ENCODE data around the gene QRSL1. TPM values are rescaled to one million over a fixed set of nuclear protein-coding genes. Genes with fewer than 3 reads are reported as not detected.
"Not testable (repeated sequence)": the region's sequence is repeated elsewhere in the genome, so short reads cannot be mapped to it uniquely, and the experiment has no call there.

Gene QRSL1
- total RNA-seq = 10 to 100 TPM in 1 of 3 donors, 1 to 10 TPM in 2; 7.4 to 17.1 (median 9.2) TPM

- Histone ChIP-seq H3K4me3 (peak within 1 kb of the TSS; percentile 63 to 83 (median 79)), H3K4me1 (peaks cover 0 to 7% of the 10 kb centered on the region in 2 donors), H3K27me3 (no peaks in the 10 kb centered on the region), H3K9me3 (no peaks in the 10 kb centered on the region), H3K36me3 (no peaks in the 10 kb centered on the region), H3K27ac (peak within 1 kb of the TSS; percentile 70 to 77)
- intact Hi-C loops (cut with DNase I; ENCODE audit: low total_unique reads) = no loop called here
- peak; percentile 57 to 77 (median 71) for TF ChIP-seq POLR2AphosphoS5 (IDR thresholded peaks at IDR 0.05)
- TF ChIP-seq CTCF (IDR thresholded peaks at IDR 0.05) = no peak
- DNase-seq (ENCODE audit: low spot score in 2 of 2) = peak; percentile 83 to 84
Observed at GRCh38 chr6:106629103-106629858, at the start of gene QRSL1, which contains the start of gene RTN4IP1. Gene QRSL1 (plus strand): TSS chr6:106629578. CDS start chr6:106629682, 104 bp downstream. Gene RTN4IP1 (minus strand): TSS chr6:106629498. CDS start chr6:106629021, 477 bp downstream.

- no peaks in the 10 kb centered on the region for H3K4me1 ChIP-seq
- no peak overlapping the region for H3K27ac ChIP-seq
- H3K9me3 ChIP-seq = no peaks in the 10 kb centered on the region
- no peak overlapping the region for H3K4me3 ChIP-seq
- DNase-seq (ENCODE audit: low spot score in 2 of 2) = no peak
- no peaks in the 10 kb centered on the region for H3K36me3 ChIP-seq
- TF ChIP-seq POLR2AphosphoS5 (IDR thresholded peaks at IDR 0.05) (no peak), POLR2A (IDR thresholded peaks at IDR 0.05) (no peak), CTCF (IDR thresholded peaks at IDR 0.05) (no peak)
- intact Hi-C loops (cut with DNase I; ENCODE audit: low total_unique reads) = no loop called here
- no peaks in the 10 kb centered on the region for H3K27me3 ChIP-seq
Observed at GRCh38 chr6:106581468-106581867, 47.9 kb upstream of the QRSL1 start.

- Histone ChIP-seq H3K27ac (no peak overlapping the region), H3K4me1 (no peaks in the 10 kb centered on the region), H3K36me3 (no peaks in the 10 kb centered on the region), H3K27me3 (no peaks in the 10 kb centered on the region), H3K4me3 (no peak overlapping the region), H3K9me3 (no peaks in the 10 kb centered on the region)
- no peak for TF ChIP-seq POLR2A (IDR thresholded peaks at IDR 0.05)
- no peak for TF ChIP-seq CTCF (IDR thresholded peaks at IDR 0.05)
- no peak for DNase-seq (ENCODE audit: low spot score in 2 of 2)
- intact Hi-C loops (cut with DNase I; ENCODE audit: low total_unique reads) = no loop called here
Observed at GRCh38 chr6:106586815-106587415, 42.5 kb upstream of the QRSL1 start.

GRCh38 chr6:106588937-106589336 is 40.4 kb upstream of the QRSL1 start:
- not testable (repeated sequence) for H3K9me3 ChIP-seq

GRCh38 chr6:106591111-106591825 is 38.1 kb upstream of the QRSL1 start:
- intact Hi-C loops (cut with DNase I; ENCODE audit: low total_unique reads) = no loop called here
- no peak for TF ChIP-seq POLR2A (IDR thresholded peaks at IDR 0.05)
- peak in 1 of 3 donors; percentile 10 for TF ChIP-seq POLR2AphosphoS5 (IDR thresholded peaks at IDR 0.05)
- no peak for TF ChIP-seq CTCF (IDR thresholded peaks at IDR 0.05)
- Histone ChIP-seq H3K27me3 (no peaks in the 10 kb centered on the region), H3K36me3 (no peaks in the 10 kb centered on the region), H3K27ac (peak overlapping the region; percentile 64 to 65), H3K9me3 (no peaks in the 10 kb centered on the region), H3K4me3 (no peak overlapping the region), H3K4me1 (no peaks in the 10 kb centered on the region)
- DNase-seq (ENCODE audit: low spot score in 2 of 2) = peak in 1 of 2 donors; percentile 41

More at GRCh38 chr6:106588937-106589336, 40.4 kb upstream of the QRSL1 start:
- intact Hi-C loops (cut with DNase I; ENCODE audit: low total_unique reads); H3K4me3 ChIP-seq; DNase-seq (ENCODE audit: low spot score in 2 of 2); H3K36me3 ChIP-seq; H3K4me1 ChIP-seq; H3K27me3 ChIP-seq; H3K27ac ChIP-seq: not testable (repeated sequence)

All from breast epithelium (tissue), 4 donors.